Globus pallidus (tissue), 1 donor: Measurements from ENCODE around the gene ST6GAL1.
"Not testable (repeated sequence)": the region's sequence is repeated elsewhere in the genome, so short reads cannot be mapped to it uniquely, and the experiment has no call there.

Source experiments
- DNase-seq: peaks from one replicate; pipeline ENCODE4 v3.0.0-alpha.2; 2015; ENCODE audit warnings: low spot score

The ST6GAL1 gene

GRCh38 chr3:187022403-187023029 is 92.2 kb downstream of the ST6GAL1 start:
- DNase-seq: no peak

GRCh38 chr3:187023340-187023739 is 93.0 kb downstream of the ST6GAL1 start:
- not testable (repeated sequence) for DNase-seq

- DNase-seq: no peak
Observed at GRCh38 chr3:187024536-187025226, 94.4 kb downstream of the ST6GAL1 start.

- no peak for DNase-seq
Observed at GRCh38 chr3:187025254-187025655, 94.9 kb downstream of the ST6GAL1 start.

- no peak for DNase-seq
Observed at GRCh38 chr3:187025656-187026316, 95.5 kb downstream of the ST6GAL1 start.

- DNase-seq: no peak
Observed at GRCh38 chr3:187026317-187026670, 96.0 kb downstream of the ST6GAL1 start.

GRCh38 chr3:187027531-187028278 is 97.4 kb downstream of the ST6GAL1 start:
- DNase-seq: no peak

- no peak for DNase-seq
Observed at GRCh38 chr3:187031934-187032333, 101.6 kb downstream of the ST6GAL1 start.

- DNase-seq: no peak
Observed at GRCh38 chr3:187036394-187036793, 106.1 kb downstream of the ST6GAL1 start.

- DNase-seq: no peak
Observed at GRCh38 chr3:187039100-187039722, 108.9 kb downstream of the ST6GAL1 start.

GRCh38 chr3:187039723-187040414 is 109.5 kb downstream of the ST6GAL1 start:
- no peak for DNase-seq

- DNase-seq: no peak
Observed at GRCh38 chr3:187040516-187041361, 110.4 kb downstream of the ST6GAL1 start.

GRCh38 chr3:187041362-187042307 is 111.3 kb downstream of the ST6GAL1 start:
- no peak for DNase-seq

- DNase-seq: no peak
Observed at GRCh38 chr3:187042346-187042745, 112.0 kb downstream of the ST6GAL1 start.

GRCh38 chr3:187042874-187043458 is 112.6 kb downstream of the ST6GAL1 start:
- no peak for DNase-seq

GRCh38 chr3:187044206-187044605 is 113.9 kb downstream of the ST6GAL1 start:
- DNase-seq: no peak

GRCh38 chr3:187044867-187045552 is 114.7 kb downstream of the ST6GAL1 start:
- no peak for DNase-seq

GRCh38 chr3:187046033-187046432 is 115.7 kb downstream of the ST6GAL1 start:
- no peak for DNase-seq
